ENCODE results near the gene CLIC1.

Gene CLIC1

GRCh38 chr6:31771992-31772358, 35.6 kb upstream of the CLIC1 start:
- H3K4me3 ChIP-seq (ENCODE audit: low read depth, low read length): no peak overlapping the region
- no peaks in the 10 kb centered on the region for H3K9me3 ChIP-seq (ENCODE audit: control insufficient read depth, insufficient read depth, low read depth, low read length)
- ChIA-PET CTCF (interaction anchor here (0.6 to 1.2 kb wide), 6 partner anchors 11 to 60 kb away, joined by 3 to 7 read pairs (median 4); partner anchors contain the start of genes CLIC1 and VARS1), POLR2A (interaction anchor here (7.2 kb wide), 1 partner anchor 55 kb away, joined by 48 read pairs; the partner anchor contains the start of gene HSPA1B)
- no peak overlapping the region for H3K27ac ChIP-seq (ENCODE audit: extremely low read depth, low read depth, low read length)
- no peaks in the 10 kb centered on the region for H3K36me3 ChIP-seq (ENCODE audit: control insufficient read depth in 2 of 2, insufficient read depth in 1 of 2, low read length in 2 of 2)
- H3K4me1 ChIP-seq (ENCODE audit: control insufficient read depth, insufficient read depth, low read length): peaks cover 1% of the 10 kb centered on the region
- no peak for TF ChIP-seq HOXA7 (CRISPR knock-in tag; IDR thresholded peaks at IDR 0.05; ENCODE audit: borderline replicate concordance)
- 0 out of 2 replicates have a peak, but pooled peaks have one; percentile 34 for TF ChIP-seq ZNF600 (tag by site-specific recombination; IDR thresholded peaks at IDR 0.05)
- no peak for TF ChIP-seq ZBTB20 (tag by site-specific recombination; IDR thresholded peaks at IDR 0.05)
- TF ChIP-seq ZNF626 (tag by site-specific recombination; IDR thresholded peaks at IDR 0.05): no peak
- TF ChIP-seq PRDM1 (tag by site-specific recombination; IDR thresholded peaks at IDR 0.05): peak; percentile 61
- TF ChIP-seq EGR2 (tag by site-specific recombination; IDR thresholded peaks at IDR 0.05; ENCODE audit: low read depth): peak; percentile 43
- TF ChIP-seq ZNF274 (IDR thresholded peaks at IDR 0.05; ENCODE audit: low read length): no peak
- no peak for TF ChIP-seq ZNF274 (tag by site-specific recombination; IDR thresholded peaks at IDR 0.05; ENCODE audit: borderline replicate concordance)
- no peak for TF ChIP-seq ZNF416 (tag by site-specific recombination; IDR thresholded peaks at IDR 0.05)
- peak; percentile 48 for TF ChIP-seq ZFHX2 (tag by site-specific recombination; conservative IDR thresholded peaks at IDR 0.05)

GRCh38 chr6:31770860-31771259, 34.5 kb upstream of the CLIC1 start:
- POLR2A ChIA-PET: interaction anchor here (0.6 to 7.2 kb wide), 7 partner anchors 25 to 229 kb away, joined by 3 to 48 read pairs (median 5); partner anchors contain the start of genes DDX39B, HSPA1B, MSH5 and NEU1
- CTCF ChIA-PET: interaction anchor here (0.6 to 2.6 kb wide), 18 partner anchors 11 to 106 kb away, joined by 3 to 39 read pairs (median 10); partner anchors contain the start of genes CLIC1, DDAH2, MSH5 and VARS1
- no peaks in the 10 kb centered on the region for H3K9me3 ChIP-seq (ENCODE audit: control insufficient read depth, insufficient read depth, low read depth, low read length)

DNA sequence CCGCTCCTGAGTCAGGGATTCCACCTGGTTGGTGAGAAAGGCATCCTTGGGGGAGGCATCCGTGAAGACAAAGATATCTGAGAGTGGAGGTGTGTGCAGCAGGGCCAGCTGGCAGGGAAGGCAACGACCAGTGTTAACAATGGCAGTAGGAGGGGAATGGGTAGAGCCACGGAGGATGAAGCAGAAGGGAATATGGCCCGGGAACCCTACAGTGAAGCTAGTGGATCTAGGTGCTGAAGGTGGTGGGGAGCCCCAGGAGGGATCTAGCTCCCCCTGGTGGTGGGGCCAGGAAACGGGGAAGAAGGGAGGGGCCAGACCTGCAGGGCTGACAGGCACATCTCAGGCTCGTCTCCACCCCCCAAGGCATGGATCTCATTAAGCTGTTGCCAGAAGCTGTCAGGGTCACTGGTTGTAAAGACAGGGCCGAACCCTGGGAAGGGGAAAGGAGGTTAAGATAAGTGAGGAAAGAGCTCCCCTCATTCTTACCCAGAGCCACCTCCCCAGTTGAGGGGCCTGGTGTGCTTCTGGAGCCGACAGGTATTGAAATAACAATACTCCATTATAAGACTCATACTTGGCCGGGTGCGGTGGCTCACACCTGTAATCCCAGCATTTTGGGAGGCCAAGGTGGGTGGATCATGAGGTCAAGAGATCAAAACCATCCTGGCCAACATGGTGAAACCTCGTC, 33.5 kb upstream of the CLIC1 start:
- Histone ChIP-seq H3K36me3 (ENCODE audit: control insufficient read depth in 2 of 2, insufficient read depth in 1 of 2, low read length in 2 of 2) (peaks cover 0 to 1% of the 10 kb centered on the region in 2 experiments; a peak in 1 of 3 replicates), H3K4me1 (ENCODE audit: control insufficient read depth, insufficient read depth, low read length) (no peaks in the 10 kb centered on the region), H3K4me3 (ENCODE audit: low read depth, low read length) (no peak overlapping the region), H3K27ac (ENCODE audit: extremely low read depth, low read depth, low read length) (no peak overlapping the region), H3K9me3 (ENCODE audit: control insufficient read depth, insufficient read depth, low read depth, low read length) (no peaks in the 10 kb centered on the region)
- CTCF ChIA-PET: interaction anchor here (0.6 to 2.6 kb wide), 51 partner anchors 10 to 1493 kb away, joined by 3 to 50 read pairs (median 5); partner anchors contain the start of genes C6orf47, CLIC1, DDAH2 and GPANK1
- POLR2A ChIA-PET: interaction anchor here (0.6 to 7.2 kb wide), 25 partner anchors 13 to 228 kb away, joined by 3 to 48 read pairs (median 3); partner anchors contain the start of genes CLIC1, CSNK2B, DDX39B and HSPA1B
- TF ChIP-seq PRDM1 (tag by site-specific recombination; IDR thresholded peaks at IDR 0.05) (no peak), ZIC2 (tag by site-specific recombination; IDR thresholded peaks at IDR 0.05) (0 out of 2 replicates have a peak, but pooled peaks have one; percentile 43), ZNF610 (tag by site-specific recombination; IDR thresholded peaks at IDR 0.05; ENCODE audit: borderline replicate concordance) (no peak), ZNF175 (tag by site-specific recombination; IDR thresholded peaks at IDR 0.05) (no peak), ZBTB7A (tag by site-specific recombination; IDR thresholded peaks at IDR 0.05; ENCODE audit: low read depth) (no peak), ZNF239 (tag by site-specific recombination; IDR thresholded peaks at IDR 0.05) (no peak), ZNF214 (tag by site-specific recombination; IDR thresholded peaks at IDR 0.05; ENCODE audit: borderline replicate concordance) (no peak), ZNF114 (tag by site-specific recombination; IDR thresholded peaks at IDR 0.05) (no peak), GLIS1 (tag by site-specific recombination; IDR thresholded peaks at IDR 0.05) (peak; percentile 51), GLIS2 (tag by site-specific recombination; IDR thresholded peaks at IDR 0.05) (no peak), ZNF280C (tag by site-specific recombination; IDR thresholded peaks at IDR 0.05) (no peak)
- TF ChIP-seq, protein P1, sequence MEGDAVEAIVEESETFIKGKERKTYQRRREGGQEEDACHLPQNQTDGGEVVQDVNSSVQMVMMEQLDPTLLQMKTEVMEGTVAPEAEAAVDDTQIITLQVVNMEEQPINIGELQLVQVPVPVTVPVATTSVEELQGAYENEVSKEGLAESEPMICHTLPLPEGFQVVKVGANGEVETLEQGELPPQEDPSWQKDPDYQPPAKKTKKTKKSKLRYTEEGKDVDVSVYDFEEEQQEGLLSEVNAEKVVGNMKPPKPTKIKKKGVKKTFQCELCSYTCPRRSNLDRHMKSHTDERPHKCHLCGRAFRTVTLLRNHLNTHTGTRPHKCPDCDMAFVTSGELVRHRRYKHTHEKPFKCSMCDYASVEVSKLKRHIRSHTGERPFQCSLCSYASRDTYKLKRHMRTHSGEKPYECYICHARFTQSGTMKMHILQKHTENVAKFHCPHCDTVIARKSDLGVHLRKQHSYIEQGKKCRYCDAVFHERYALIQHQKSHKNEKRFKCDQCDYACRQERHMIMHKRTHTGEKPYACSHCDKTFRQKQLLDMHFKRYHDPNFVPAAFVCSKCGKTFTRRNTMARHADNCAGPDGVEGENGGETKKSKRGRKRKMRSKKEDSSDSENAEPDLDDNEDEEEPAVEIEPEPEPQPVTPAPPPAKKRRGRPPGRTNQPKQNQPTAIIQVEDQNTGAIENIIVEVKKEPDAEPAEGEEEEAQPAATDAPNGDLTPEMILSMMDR (tag by site-specific recombination; IDR thresholded peaks at IDR 0.05): peak; percentile 93
- TF ChIP-seq, protein P2, sequence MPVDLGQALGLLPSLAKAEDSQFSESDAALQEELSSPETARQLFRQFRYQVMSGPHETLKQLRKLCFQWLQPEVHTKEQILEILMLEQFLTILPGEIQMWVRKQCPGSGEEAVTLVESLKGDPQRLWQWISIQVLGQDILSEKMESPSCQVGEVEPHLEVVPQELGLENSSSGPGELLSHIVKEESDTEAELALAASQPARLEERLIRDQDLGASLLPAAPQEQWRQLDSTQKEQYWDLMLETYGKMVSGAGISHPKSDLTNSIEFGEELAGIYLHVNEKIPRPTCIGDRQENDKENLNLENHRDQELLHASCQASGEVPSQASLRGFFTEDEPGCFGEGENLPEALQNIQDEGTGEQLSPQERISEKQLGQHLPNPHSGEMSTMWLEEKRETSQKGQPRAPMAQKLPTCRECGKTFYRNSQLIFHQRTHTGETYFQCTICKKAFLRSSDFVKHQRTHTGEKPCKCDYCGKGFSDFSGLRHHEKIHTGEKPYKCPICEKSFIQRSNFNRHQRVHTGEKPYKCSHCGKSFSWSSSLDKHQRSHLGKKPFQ (tag by site-specific recombination; IDR thresholded peaks at IDR 0.05): no peak
- TF ChIP-seq, protein P3, sequence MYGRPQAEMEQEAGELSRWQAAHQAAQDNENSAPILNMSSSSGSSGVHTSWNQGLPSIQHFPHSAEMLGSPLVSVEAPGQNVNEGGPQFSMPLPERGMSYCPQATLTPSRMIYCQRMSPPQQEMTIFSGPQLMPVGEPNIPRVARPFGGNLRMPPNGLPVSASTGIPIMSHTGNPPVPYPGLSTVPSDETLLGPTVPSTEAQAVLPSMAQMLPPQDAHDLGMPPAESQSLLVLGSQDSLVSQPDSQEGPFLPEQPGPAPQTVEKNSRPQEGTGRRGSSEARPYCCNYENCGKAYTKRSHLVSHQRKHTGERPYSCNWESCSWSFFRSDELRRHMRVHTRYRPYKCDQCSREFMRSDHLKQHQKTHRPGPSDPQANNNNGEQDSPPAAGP (tag by site-specific recombination; IDR thresholded peaks at IDR 0.05): peak; percentile 45; the same call in 1 of the 2 replicates

More at GRCh38 chr6:31770860-31771259, 34.5 kb upstream of the CLIC1 start:
- Histone ChIP-seq H3K36me3 (ENCODE audit: control insufficient read depth in 2 of 2, insufficient read depth in 1 of 2, low read length in 2 of 2) (no peaks in the 10 kb centered on the region), H3K4me1 (ENCODE audit: control insufficient read depth, insufficient read depth, low read length) (no peaks in the 10 kb centered on the region), H3K4me3 (ENCODE audit: low read depth, low read length) (no peak overlapping the region), H3K27ac (ENCODE audit: extremely low read depth, low read depth, low read length) (no peak overlapping the region)
- TF ChIP-seq ZNF132 (tag by site-specific recombination; IDR thresholded peaks at IDR 0.05; ENCODE audit: borderline replicate concordance) (no peak), ZNF585B (tag by site-specific recombination; IDR thresholded peaks at IDR 0.05) (peak; percentile 58)

Data from HEK293 (cell line).